Measurements from ENCODE around the gene RIPK3.
A peak's percentile ranks its signal among the peaks of the same experiment; 100 is the strongest.

The RIPK3 gene

GRCh38 chr14:24298892-24299254, 40.9 kb downstream of the RIPK3 start:
- peak overlapping the region; percentile 99 for H3K4me3 ChIP-seq (ENCODE audit: low read length)
- no peak for TF ChIP-seq CTCF (conservative IDR thresholded peaks at IDR 0.05; ENCODE audit: low read length)
- peak; percentile 64 for DNase-seq (ENCODE audit: low read depth)

- no peak overlapping the region for H3K4me3 ChIP-seq (ENCODE audit: low read length)
- no peak for DNase-seq (ENCODE audit: low read depth)
Measured at GRCh38 chr14:24297190-24297964, 42.4 kb downstream of the RIPK3 start.

GRCh38 chr14:24296341-24297157, 43.2 kb downstream of the RIPK3 start:
- no peak overlapping the region for H3K4me3 ChIP-seq (ENCODE audit: low read length)
- peak; percentile 92 for DNase-seq (ENCODE audit: low read depth)

More at GRCh38 chr14:24297190-24297964, 42.4 kb downstream of the RIPK3 start:
- TF ChIP-seq CTCF (conservative IDR thresholded peaks at IDR 0.05; ENCODE audit: low read length) = peak; percentile 53

GRCh38 chr14:24293525-24293924, 46.3 kb downstream of the RIPK3 start:
- TF ChIP-seq CTCF (conservative IDR thresholded peaks at IDR 0.05; ENCODE audit: low read length) = no peak
- DNase-seq (ENCODE audit: low read depth) = no peak

More at GRCh38 chr14:24296341-24297157, 43.2 kb downstream of the RIPK3 start:
- peak; percentile 86 for TF ChIP-seq CTCF (conservative IDR thresholded peaks at IDR 0.05; ENCODE audit: low read length)

GRCh38 chr14:24292118-24292807, 47.5 kb downstream of the RIPK3 start:
- no peak overlapping the region for H3K4me3 ChIP-seq (ENCODE audit: low read length)
- DNase-seq (ENCODE audit: low read depth) = no peak
- no peak for TF ChIP-seq CTCF (conservative IDR thresholded peaks at IDR 0.05; ENCODE audit: low read length)

More at GRCh38 chr14:24293525-24293924, 46.3 kb downstream of the RIPK3 start:
- no peak overlapping the region for H3K4me3 ChIP-seq (ENCODE audit: low read length)

- DNase-seq (ENCODE audit: low read depth) = no peak
- TF ChIP-seq CTCF (conservative IDR thresholded peaks at IDR 0.05; ENCODE audit: low read length) = no peak
- no peak overlapping the region for H3K4me3 ChIP-seq (ENCODE audit: low read length)
Measured at GRCh38 chr14:24291446-24292117, 48.2 kb downstream of the RIPK3 start.

Measured in AG10803 (cell line).